BE2C (cell line): ENCODE measurements around the gene PAGE2B.

Experiments
- DNase-seq: peaks from one replicate; pipeline ENCODE4 v3.0.0-alpha.2; 2020
- H3K27me3 ChIP-seq: fragments of 250-450 bp; sonication (Bioruptor Pico); 2 replicates; pipeline ENCODE4 v1.5.1; 2020; ENCODE audit warnings: mild to moderate bottlenecking
- H3K36me3 ChIP-seq: fragments of 250-450 bp; sonication (Bioruptor Pico); 2 replicates; pipeline ENCODE4 v1.5.1; 2020; ENCODE audit warnings: mild to moderate bottlenecking
- H3K4me1 ChIP-seq: fragments of 250-450 bp; sonication (Bioruptor Pico); 2 replicates; pipeline ENCODE4 v1.5.1; 2020
- H3K4me3 ChIP-seq: 2 replicates; pipeline ENCODE4 v1.5.1; 2011; ENCODE audit warnings: low read depth, low read length
- H3K9me3 ChIP-seq: fragments of 250-450 bp; sonication (Bioruptor Pico); 2 replicates; pipeline ENCODE4 v1.5.1; 2020
- TF ChIP-seq, protein P1 (sequence below): IDR thresholded peaks from 2 replicates; pipeline ENCODE4 v1.5.1; 2012; ENCODE audit warnings: mild to moderate bottlenecking, low read depth, low read length

PAGE2B gene

DNA sequence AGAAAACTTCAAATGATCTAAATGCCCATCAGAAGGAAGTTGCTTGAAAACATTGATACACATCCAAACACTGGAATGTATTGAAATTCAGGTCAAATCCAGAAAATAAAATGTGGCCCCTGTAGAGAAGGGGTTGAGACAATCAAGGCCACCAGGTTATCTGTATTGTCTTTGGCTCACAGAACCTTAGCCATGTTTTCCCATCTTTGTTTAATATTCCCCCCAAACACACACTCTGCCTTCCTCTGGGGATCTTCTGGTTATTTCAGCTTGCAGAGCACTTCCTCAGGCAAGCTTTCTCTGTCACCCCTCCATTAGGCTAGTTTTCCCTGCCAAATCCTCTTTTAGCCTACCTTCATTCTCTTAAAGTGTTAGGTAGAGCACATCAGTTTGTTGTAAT, 44.4 kb downstream of the PAGE2B start:
- H3K36me3 ChIP-seq = no peaks in the 10 kb centered on the region
- H3K4me1 ChIP-seq = no peaks in the 10 kb centered on the region
- H3K9me3 ChIP-seq = no peaks in the 10 kb centered on the region
- TF ChIP-seq, protein P1, sequence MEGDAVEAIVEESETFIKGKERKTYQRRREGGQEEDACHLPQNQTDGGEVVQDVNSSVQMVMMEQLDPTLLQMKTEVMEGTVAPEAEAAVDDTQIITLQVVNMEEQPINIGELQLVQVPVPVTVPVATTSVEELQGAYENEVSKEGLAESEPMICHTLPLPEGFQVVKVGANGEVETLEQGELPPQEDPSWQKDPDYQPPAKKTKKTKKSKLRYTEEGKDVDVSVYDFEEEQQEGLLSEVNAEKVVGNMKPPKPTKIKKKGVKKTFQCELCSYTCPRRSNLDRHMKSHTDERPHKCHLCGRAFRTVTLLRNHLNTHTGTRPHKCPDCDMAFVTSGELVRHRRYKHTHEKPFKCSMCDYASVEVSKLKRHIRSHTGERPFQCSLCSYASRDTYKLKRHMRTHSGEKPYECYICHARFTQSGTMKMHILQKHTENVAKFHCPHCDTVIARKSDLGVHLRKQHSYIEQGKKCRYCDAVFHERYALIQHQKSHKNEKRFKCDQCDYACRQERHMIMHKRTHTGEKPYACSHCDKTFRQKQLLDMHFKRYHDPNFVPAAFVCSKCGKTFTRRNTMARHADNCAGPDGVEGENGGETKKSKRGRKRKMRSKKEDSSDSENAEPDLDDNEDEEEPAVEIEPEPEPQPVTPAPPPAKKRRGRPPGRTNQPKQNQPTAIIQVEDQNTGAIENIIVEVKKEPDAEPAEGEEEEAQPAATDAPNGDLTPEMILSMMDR = no peak
- H3K4me3 ChIP-seq = no peak overlapping the region
- no peak for DNase-seq
- no peaks in the 10 kb centered on the region for H3K27me3 ChIP-seq

DNA sequence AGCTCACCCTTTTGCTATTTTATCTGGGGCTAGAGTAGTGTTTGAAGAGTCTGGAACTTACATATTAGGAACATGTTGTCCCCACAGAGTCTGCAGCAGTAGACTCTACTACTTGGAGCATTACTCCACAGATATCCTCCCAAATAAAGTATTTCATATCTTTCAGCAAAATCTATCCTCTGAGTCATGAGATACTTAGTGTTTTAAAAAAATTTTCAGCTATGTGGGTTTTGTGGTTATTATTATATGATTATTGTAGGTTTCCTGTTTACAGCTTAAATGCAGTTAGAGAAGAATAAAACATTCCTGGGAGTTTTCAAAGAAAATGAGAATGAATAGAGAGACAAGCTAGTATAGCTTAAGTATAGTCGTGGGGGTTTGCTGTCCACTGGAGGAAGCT, 44.9 kb downstream of the PAGE2B start:
- TF ChIP-seq, protein P1 = no peak
- Histone ChIP-seq H3K36me3 (no peaks in the 10 kb centered on the region), H3K27me3 (no peaks in the 10 kb centered on the region), H3K9me3 (no peaks in the 10 kb centered on the region), H3K4me1 (no peaks in the 10 kb centered on the region), H3K4me3 (no peak overlapping the region)
- no peak for DNase-seq

DNA sequence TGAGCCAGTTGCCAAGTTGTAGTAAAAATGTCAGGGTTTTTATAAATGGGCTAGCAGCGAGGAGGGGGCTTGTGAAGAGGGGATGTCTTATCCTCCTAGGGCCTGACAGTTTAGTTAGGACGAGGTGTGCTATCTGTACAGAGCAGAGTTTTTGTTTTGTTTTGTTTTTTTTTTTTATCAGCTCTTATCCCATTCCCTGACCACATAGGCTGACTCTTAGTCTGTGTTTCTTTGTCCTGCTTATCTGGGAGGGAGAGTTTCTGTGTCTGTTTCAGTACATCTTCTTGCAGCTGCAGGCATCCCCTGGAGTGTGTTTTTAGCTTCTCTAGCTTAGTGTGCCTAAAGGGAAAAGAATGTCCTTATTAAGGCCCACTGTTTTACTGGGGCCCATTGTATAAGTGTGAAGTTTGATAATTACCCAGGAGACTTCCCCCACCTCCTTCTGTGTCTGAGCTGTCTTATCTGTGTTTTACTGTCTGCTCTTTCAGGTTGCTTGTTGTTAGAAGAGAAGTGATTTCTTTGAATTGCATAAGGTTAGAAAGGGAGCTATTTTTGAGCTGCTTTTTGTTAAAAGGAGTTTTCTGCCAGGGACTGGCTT, 46.0 kb downstream of the PAGE2B start:
- H3K4me3 ChIP-seq = no peak overlapping the region
- H3K9me3 ChIP-seq = no peaks in the 10 kb centered on the region
- no peaks in the 10 kb centered on the region for H3K27me3 ChIP-seq
- no peaks in the 10 kb centered on the region for H3K4me1 ChIP-seq
- H3K36me3 ChIP-seq = no peaks in the 10 kb centered on the region
- DNase-seq = no peak
- TF ChIP-seq, protein P1 = no peak

DNA sequence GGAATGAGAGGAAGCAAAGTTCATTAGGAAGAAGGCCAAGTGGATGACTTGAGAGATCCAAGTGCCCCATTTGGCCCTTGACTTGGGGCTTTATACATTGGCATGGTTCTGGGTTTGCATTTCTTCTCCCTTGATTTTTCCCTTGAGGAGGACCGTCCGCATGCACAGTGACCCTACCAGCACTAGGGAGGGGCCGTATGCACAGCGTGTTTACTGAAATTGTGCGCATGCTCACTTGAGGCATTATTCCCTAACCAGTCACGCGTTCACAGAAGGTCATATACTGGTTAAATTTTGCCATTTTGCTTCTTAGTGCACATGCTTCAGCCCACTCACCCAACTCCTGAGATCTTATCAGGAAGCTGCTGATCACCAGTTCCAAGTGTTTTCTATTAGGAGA, 49.1 kb downstream of the PAGE2B start:
- Histone ChIP-seq H3K4me3 (no peak overlapping the region), H3K9me3 (no peaks in the 10 kb centered on the region), H3K4me1 (no peaks in the 10 kb centered on the region), H3K27me3 (no peaks in the 10 kb centered on the region), H3K36me3 (no peaks in the 10 kb centered on the region)
- TF ChIP-seq, protein P1 = no peak
- no peak for DNase-seq

DNA sequence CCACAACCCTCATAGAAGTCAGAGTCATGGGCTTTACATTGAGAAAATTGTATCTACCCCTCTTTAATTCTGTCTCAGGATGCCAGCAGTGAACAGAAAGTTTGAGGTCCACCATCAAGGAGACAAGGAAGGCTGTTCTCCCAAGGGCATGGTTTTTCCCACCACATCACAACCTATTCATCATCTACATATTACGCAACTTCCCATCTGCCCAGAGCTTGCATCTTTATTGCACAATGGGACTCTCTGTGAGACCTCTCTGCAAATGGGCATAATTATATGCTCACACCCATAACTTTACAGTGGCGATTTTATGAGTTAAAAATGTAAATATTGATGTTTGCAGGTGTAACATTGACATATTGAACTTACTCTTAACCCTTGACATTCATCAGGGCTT, 52.9 kb downstream of the PAGE2B start:
- Histone ChIP-seq H3K4me1 (no peaks in the 10 kb centered on the region), H3K9me3 (no peaks in the 10 kb centered on the region), H3K27me3 (no peaks in the 10 kb centered on the region), H3K4me3 (no peak overlapping the region), H3K36me3 (no peaks in the 10 kb centered on the region)
- DNase-seq = no peak
- TF ChIP-seq, protein P1 = no peak
